Stomach (tissue), 9 donors: ENCODE results near the gene ERBB4. TPM values are rescaled to one million over a fixed set of nuclear protein-coding genes. Genes with fewer than 3 reads are reported as not detected.

Experiments
- DNase-seq, 2 donors: peaks; one replicate each; pipeline versions ENCODE4 v3.0.0 to v3.0.0-alpha.2; 2013 to 2019
- H3K27ac ChIP-seq, 5 donors: fragments of 200-600 bp in 4 of 5; sonication (generic) in 4 of 5; one replicate each; pipeline ENCODE4 v1.5.1; 2013 to 2019; ENCODE audit warnings: mild to moderate bottlenecking in 1 of 5, moderate library complexity in 1 of 5
- H3K27me3 ChIP-seq, 3 donors: fragments of 200-600 bp; sonication (generic); one replicate each; pipeline ENCODE4 v1.5.1; 2017 to 2019; ENCODE audit warnings: mixed run types in 1 of 3
- H3K36me3 ChIP-seq, 4 donors: fragments of 200-600 bp; sonication (generic); 1 replicate in 3 of 4; 2 replicates in 1 of 4; pipeline ENCODE4 v1.5.1; 2016 to 2019
- H3K4me1 ChIP-seq, 4 donors: fragments of 200-600 bp; sonication (generic); one replicate each; pipeline ENCODE4 v1.5.1; 2016 to 2019
- H3K4me3 ChIP-seq, 4 donors: fragments of 200-600 bp; sonication (generic) in 3 of 4; one replicate each; pipeline ENCODE4 v1.5.1; 2016 to 2019; ENCODE audit warnings: mild to moderate bottlenecking in 1 of 4
- H3K9me3 ChIP-seq, 4 donors: fragments of 200-600 bp; sonication (generic); one replicate each; pipeline ENCODE4 v1.5.1; 2016 to 2019
- CTCF ChIP-seq, 7 experiments: fragments of 450-650 bp in 4 of 7; fragments of 200-600 bp in 3 of 7; sonication (generic) in 3 of 7; IDR thresholded peaks; one replicate each; pipeline ENCODE4 v1.5.1; 2016 to 2019; ENCODE audit warnings: antibody characterized with exemption in 7 of 7, control low read depth in 2 of 7, mild to moderate bottlenecking in 1 of 7
- EP300 ChIP-seq: sonication (generic); formaldehyde crosslinking; IDR thresholded peaks from one replicate; pipeline ENCODE4 v1.6.1; 2017; ENCODE audit warnings: antibody characterized with exemption
- POLR2A ChIP-seq, 4 donors: fragments of 450-650 bp; IDR thresholded peaks; one replicate each; pipeline ENCODE4 v1.6.1; 2016; ENCODE audit warnings: antibody characterized with exemption in 4 of 4, control low read depth in 2 of 4, mild to moderate bottlenecking in 1 of 4, moderate library complexity in 1 of 4
- POLR2AphosphoS5 ChIP-seq, 3 donors: sonication (generic); formaldehyde crosslinking; IDR thresholded peaks; one replicate each; pipeline ENCODE4 v1.6.1; 2016; ENCODE audit warnings: antibody characterized with exemption in 3 of 3
- WGBS, 5 donors: extraction: QIAGEN DNeasy Blood & Tissue Kit in 3 of 5; methylation state at CpG; one replicate each; pipeline versions ENCODE4 v1.1.5 to v1.1.7; 2013 to 2018; 5-methylcytosine and 5-hydroxymethylcytosine counted together
- intact Hi-C: fragments of 100-400 bp; cut with DNase I; formaldehyde crosslinking; loops from one replicate; pipeline ENCODE4 v1.15.1; 2023; ENCODE audit warnings: low total_unique reads
- polyA plus RNA-seq, 3 donors: library from polyadenylated mRNA; stranded (reverse); fragments of 200-250 nt; gene quantifications; one replicate each; pipeline ENCODE4 v1.2.3, GENCODE V29; 2013
- total RNA-seq, 5 donors: library from RNA; depleted of rRNA; stranded (reverse); fragments of >200 nt; gene quantifications; one replicate each; pipeline versions ENCODE4 v1.1.0 to v1.2.3, GENCODE V29; 2014 to 2016
- donor health status: healthy with polysubstance abuse.
- donor health status: Bipolar disorder and iron deficiency.
- donor health status: healthy.

ERBB4 gene
- total and polyA plus RNA-seq, 8 donors = 0.12 to 2.5 (median 0.45) TPM; not detected in 1

GRCh38 chr2:212299333-212299732, 239.3 kb downstream of the ERBB4 start:
- intact Hi-C loops = no loop called here
- Histone ChIP-seq H3K36me3 (no peaks in the 10 kb centered on the region), H3K27ac (no peak overlapping the region), H3K4me3 (no peak overlapping the region), H3K27me3 (no peaks in the 10 kb centered on the region), H3K4me1 (no peaks in the 10 kb centered on the region), H3K9me3 (no peaks in the 10 kb centered on the region)
- DNase-seq = no peak
- 55 to 65% (median 64%) methylated on average over 3 of the region's 3 CpGs for WGBS, 5 donors
- TF ChIP-seq EP300 = no peak
- no peak for TF ChIP-seq POLR2AphosphoS5 (IDR thresholded peaks at IDR 0.05)
- TF ChIP-seq POLR2A (IDR thresholded peaks at IDR 0.05) = no peak
- TF ChIP-seq CTCF (IDR thresholded peaks at IDR 0.05) = no peak

- TF ChIP-seq EP300 (no peak), CTCF (IDR thresholded peaks at IDR 0.05) (no peak), POLR2A (IDR thresholded peaks at IDR 0.05) (no peak), POLR2AphosphoS5 (IDR thresholded peaks at IDR 0.05) (no peak)
- no peak for DNase-seq
- intact Hi-C loops = no loop called here
- Histone ChIP-seq H3K36me3 (no peaks in the 10 kb centered on the region), H3K27ac (no peak overlapping the region), H3K4me3 (no peak overlapping the region), H3K27me3 (no peaks in the 10 kb centered on the region), H3K4me1 (no peaks in the 10 kb centered on the region), H3K9me3 (no peaks in the 10 kb centered on the region)
- WGBS, 5 donors = 80 to 88% (median 85%) methylated on average over 3 of the region's 3 CpGs
These were observed 243.0 kb downstream of the ERBB4 start for GRCh38 chr2:212295571-212295970.

- no peak overlapping the region for H3K27ac ChIP-seq
- no peaks in the 10 kb centered on the region for H3K27me3 ChIP-seq
- TF ChIP-seq EP300 (no peak), CTCF (IDR thresholded peaks at IDR 0.05) (no peak), POLR2A (IDR thresholded peaks at IDR 0.05) (no peak), POLR2AphosphoS5 (IDR thresholded peaks at IDR 0.05) (no peak)
- 55 to 73% (median 60%) methylated on average over 2 of the region's 2 CpGs for WGBS, 5 donors
- DNase-seq = peak in 1 of 2 donors; percentile 32
- no peaks in the 10 kb centered on the region for H3K4me1 ChIP-seq
- H3K36me3 ChIP-seq = no peaks in the 10 kb centered on the region
- H3K4me3 ChIP-seq = no peak overlapping the region
- no peaks in the 10 kb centered on the region for H3K9me3 ChIP-seq
- intact Hi-C loops = no loop called here
These were observed 243.8 kb downstream of the ERBB4 start for GRCh38 chr2:212294816-212295215.

- no peak for DNase-seq
- Histone ChIP-seq H3K27ac (no peak overlapping the region), H3K9me3 (no peaks in the 10 kb centered on the region), H3K4me1 (no peaks in the 10 kb centered on the region), H3K4me3 (no peak overlapping the region), H3K27me3 (no peaks in the 10 kb centered on the region), H3K36me3 (no peaks in the 10 kb centered on the region)
- TF ChIP-seq CTCF (IDR thresholded peaks at IDR 0.05) = no peak
- TF ChIP-seq POLR2A (IDR thresholded peaks at IDR 0.05) = no peak
- no peak for TF ChIP-seq EP300
- no peak for TF ChIP-seq POLR2AphosphoS5 (IDR thresholded peaks at IDR 0.05)
- intact Hi-C loops = no loop called here
These were observed 249.3 kb downstream of the ERBB4 start for GRCh38 chr2:212289301-212289700.
